PC-9 (cell line): ENCODE measurements around the gene ORMDL3. TPM values are rescaled to one million over a fixed set of nuclear protein-coding genes. Genes with fewer than 3 reads are reported as not detected.
"Not testable (repeated sequence)": the region's sequence is repeated elsewhere in the genome, so short reads cannot be mapped to it uniquely, and the experiment has no call there.

Experiments
- BruUV-seq: library from RNA; stranded (reverse); fragments of 400-500 nt; replicated peaks from 2 replicates; lab custom pipeline; 2021; lab: Mats Ljungman, UMichigan
- CTCF ChIA-PET: fragments of 300-600 bp; sonication (Branson Sonifier 250); formaldehyde crosslinking; loops from one replicate; lab custom pipeline; 2022; ENCODE audit warnings: antibody characterized with exemption; lab: Charles Lee
- POLR2A ChIA-PET: fragments of 300-600 bp; sonication (Branson Sonifier 250); formaldehyde crosslinking; loops from one replicate; lab custom pipeline; 2022; ENCODE audit warnings: antibody characterized with exemption; ENCODE audit not compliant: unreplicated experiment; lab: Charles Lee
- DNase-seq, 2 experiments: peaks; one replicate each; pipeline versions ENCODE4 v3.0.0 to v3.0.0-alpha.2; 2015 to 2022; ENCODE audit warnings: mixed read lengths in 1 of 2
- H2AFZ ChIP-seq: fragments of 200-600 bp; sonication (generic); 2 replicates; pipeline ENCODE4 v1.8.1; 2017; ENCODE audit warnings: antibody characterized with exemption
- H3F3A ChIP-seq: fragments of 200-600 bp; sonication (generic); 2 replicates; pipeline ENCODE4 v1.8.1; 2017; ENCODE audit warnings: antibody characterized with exemption, mild to moderate bottlenecking, low read depth; ENCODE audit not compliant: insufficient read depth
- H3K27ac ChIP-seq: fragments of 200-600 bp; sonication (generic); 2 replicates; pipeline ENCODE4 v1.6.1; 2016; ENCODE audit warnings: mixed run types
- H3K27me3 ChIP-seq: fragments of 200-600 bp; sonication (generic); 2 replicates; pipeline ENCODE4 v1.6.1; 2016; ENCODE audit warnings: low read depth, mixed run types; ENCODE audit not compliant: insufficient read depth
- H3K36me3 ChIP-seq: fragments of 200-600 bp; sonication (generic); 2 replicates; pipeline ENCODE4 v1.6.1; 2016; ENCODE audit warnings: low read depth, mixed run types
- H3K4me1 ChIP-seq: fragments of 200-600 bp; sonication (generic); replicated peaks from 2 replicates; pipeline ENCODE4 v1.6.1; 2016; ENCODE audit warnings: mixed run types; ENCODE audit not compliant: insufficient read depth
- H3K4me2 ChIP-seq: fragments of 200-600 bp; sonication (generic); 2 replicates; pipeline ENCODE4 v1.6.1; 2017; ENCODE audit warnings: mixed run types
- H3K4me3 ChIP-seq: fragments of 200-600 bp; sonication (generic); 2 replicates; pipeline ENCODE4 v1.6.1; 2016; ENCODE audit warnings: mixed run types
- H3K79me2 ChIP-seq: fragments of 200-600 bp; sonication (generic); 2 replicates; pipeline ENCODE4 v1.6.1; 2017; ENCODE audit warnings: low read depth, mixed run types
- H3K9me2 ChIP-seq: fragments of 200-600 bp; sonication (generic); 2 replicates; pipeline ENCODE4 v1.8.1; 2017; ENCODE audit warnings: mild to moderate bottlenecking; ENCODE audit not compliant: insufficient read depth
- H3K9me3 ChIP-seq: fragments of 200-600 bp; sonication (generic); 2 replicates; pipeline ENCODE4 v1.8.1; 2016; ENCODE audit warnings: low read depth; ENCODE audit not compliant: insufficient read depth
- H4K20me1 ChIP-seq: fragments of 200-600 bp; sonication (generic); 2 replicates; pipeline ENCODE4 v1.8.1; 2017; ENCODE audit not compliant: insufficient read depth
- CTCF ChIP-seq: fragments of 200-600 bp; sonication (generic); conservative IDR thresholded peaks from 2 replicates; pipeline ENCODE4 v1.6.1; 2017; ENCODE audit warnings: mixed run types, antibody characterized with exemption, mild to moderate bottlenecking, moderate library complexity
- EZH2 ChIP-seq: fragments of 200-600 bp; sonication (generic); IDR thresholded peaks from 2 replicates; pipeline ENCODE4 v1.8.0; 2017; ENCODE audit warnings: antibody characterized with exemption, low read depth
- intact Hi-C: fragments of 100-400 bp; cut with micrococcal nuclease; formaldehyde crosslinking; loops from one replicate; pipeline ENCODE4 v1.10.0; 2022; ENCODE audit not compliant: unreplicated experiment
- total RNA-seq: library from RNA; stranded (reverse); gene quantifications from 2 replicates; pipeline ENCODE4 v1.2.3, GENCODE V29; 2021

The ORMDL3 gene
- total RNA-seq, 1 experiment from 2014 or later: 51.1 TPM

- TF ChIP-seq EZH2 (no peak), CTCF (no peak)
- no peak overlapping the region for H3K27ac ChIP-seq
- ChIA-PET POLR2A (no interaction called here), CTCF (no interaction called here)
- H4K20me1 ChIP-seq: no peaks in the 10 kb centered on the region
- no peak overlapping the region for H3K4me2 ChIP-seq
- no peaks in the 10 kb centered on the region for H3K27me3 ChIP-seq
- no peak overlapping the region for H2AFZ ChIP-seq
- no peak for DNase-seq
- no TSS peak for BruUV-seq
- intact Hi-C loops: no loop called here
- no peaks in the 10 kb centered on the region for H3K9me3 ChIP-seq
- no peak overlapping the region for H3K4me3 ChIP-seq
- H3K36me3 ChIP-seq: no peaks in the 10 kb centered on the region
- H3K79me2 ChIP-seq: no peaks in the 10 kb centered on the region
- no peaks in the 10 kb centered on the region for H3K4me1 ChIP-seq
- no peaks in the 10 kb centered on the region for H3K9me2 ChIP-seq
- H3F3A ChIP-seq: no peaks in the 10 kb centered on the region
Measured at GRCh38 chr17:39904990-39905288, 22.5 kb downstream of the ORMDL3 start.

- Histone ChIP-seq H3K9me3 (no peaks in the 10 kb centered on the region), H3K36me3 (no peaks in the 10 kb centered on the region), H3K4me1 (peaks cover 11% of the 10 kb centered on the region), H3K4me3 (no peak overlapping the region), H2AFZ (no peak overlapping the region), H3K27ac (no peak overlapping the region), H3K4me2 (no peak overlapping the region), H3K9me2 (no peaks in the 10 kb centered on the region), H4K20me1 (no peaks in the 10 kb centered on the region), H3K79me2 (no peaks in the 10 kb centered on the region), H3K27me3 (no peaks in the 10 kb centered on the region), H3F3A (peaks cover 9% of the 10 kb centered on the region; the same call in 1 of the 2 replicates)
- TF ChIP-seq EZH2 (no peak), CTCF (no peak)
- intact Hi-C loops: no loop called here
- BruUV-seq: no TSS peak
- ChIA-PET CTCF (no interaction called here), POLR2A (no interaction called here)
- no peak for DNase-seq
Measured at GRCh38 chr17:39903158-39903884, 24.1 kb downstream of the ORMDL3 start.

GRCh38 chr17:39902027-39902426 lies 25.4 kb downstream of the ORMDL3 start:
- intact Hi-C loops, H3K4me3 ChIP-seq, H3K9me3 ChIP-seq, H3K27me3 ChIP-seq, POLR2A ChIA-PET, H3K27ac ChIP-seq, CTCF ChIA-PET, H4K20me1 ChIP-seq, H3K36me3 ChIP-seq, H2AFZ ChIP-seq, BruUV-seq, H3K9me2 ChIP-seq, DNase-seq, H3F3A ChIP-seq, H3K79me2 ChIP-seq, H3K4me2 ChIP-seq: not testable (repeated sequence)
- peaks cover 11% of the 10 kb centered on the region for H3K4me1 ChIP-seq

- no peak for DNase-seq
- intact Hi-C loops: no loop called here
- no peaks in the 10 kb centered on the region for H4K20me1 ChIP-seq
- H3K4me3 ChIP-seq: no peak overlapping the region
- H3F3A ChIP-seq: peaks cover 9% of the 10 kb centered on the region; the same call in 1 of the 2 replicates
- H3K27ac ChIP-seq: no peak overlapping the region
- H3K36me3 ChIP-seq: no peaks in the 10 kb centered on the region
- no peaks in the 10 kb centered on the region for H3K9me3 ChIP-seq
- no TSS peak for BruUV-seq
- ChIA-PET CTCF (interaction anchor here (0.5 to 1.1 kb wide), 2 partner anchors 45 to 278 kb away, joined by 3 read pairs; no protein-coding TSS in a partner anchor), POLR2A (interaction anchor here (0.5 to 0.7 kb wide), 3 partner anchors 10 to 448 kb away, joined by 3 to 4 read pairs (median 4); partner anchors contain the start of gene MED1)
- H3K27me3 ChIP-seq: no peaks in the 10 kb centered on the region
- H3K9me2 ChIP-seq: no peaks in the 10 kb centered on the region
- peaks cover 11% of the 10 kb centered on the region for H3K4me1 ChIP-seq
- no peak overlapping the region for H2AFZ ChIP-seq
- peak overlapping the region; percentile 29; the same call in 1 of the 2 replicates for H3K4me2 ChIP-seq
- TF ChIP-seq EZH2 (no peak), CTCF (no peak)
- no peaks in the 10 kb centered on the region for H3K79me2 ChIP-seq
Measured at GRCh38 chr17:39899215-39899614, 28.2 kb downstream of the ORMDL3 start.
